Activated CD8-positive, alpha-beta memory T cell treated with anti-CD3 and anti-CD28 coated beads, Interleukin-2, amount 10 ng/mL, durations not matched to agents 7 days and 5 days (primary cell): ENCODE results near the gene PHACTR1. TPM values are rescaled to one million over a fixed set of nuclear protein-coding genes. Genes with fewer than 3 reads are reported as not detected.

Experiments
- ATAC-seq: fragments of 150-1000 bp; cut with Tn5 transposase; one replicate; pipeline ENCODE4 v1.10.0; 2021; ENCODE audit warnings: moderate library complexity
- CTCF ChIA-PET: fragments of 350-600 bp; sonication (Branson Sonifier 250); formaldehyde crosslinking; loops from one replicate; lab custom pipeline; 2021; ENCODE audit warnings: antibody characterized with exemption; lab: Charles Lee
- DNase-seq: peaks from one replicate; pipeline ENCODE4 v3.0.0-alpha.2; 2020
- H3K27ac Mint-ChIP-seq: one replicate; pipeline ENCODE4 v1.8.0; 2021; ENCODE audit warnings: mild to moderate bottlenecking, mixed read lengths
- H3K27me3 Mint-ChIP-seq: one replicate; pipeline ENCODE4 v1.8.0; 2021; ENCODE audit warnings: mixed read lengths
- H3K36me3 Mint-ChIP-seq: one replicate; pipeline ENCODE4 v1.8.0; 2021; ENCODE audit warnings: mild to moderate bottlenecking, mixed read lengths
- H3K4me1 Mint-ChIP-seq: one replicate; pipeline ENCODE4 v1.8.0; 2021; ENCODE audit warnings: mixed read lengths
- H3K4me3 Mint-ChIP-seq: one replicate; pipeline ENCODE4 v1.8.0; 2021; ENCODE audit warnings: mild to moderate bottlenecking, moderate library complexity, mixed read lengths
- H3K9me3 Mint-ChIP-seq: one replicate; pipeline ENCODE4 v1.8.0; 2022; ENCODE audit warnings: low read depth, mixed read lengths
- total RNA-seq, 2 experiments: library from RNA; stranded (reverse); gene quantifications; one replicate each; pipeline ENCODE4 v1.2.3, GENCODE V29; 2021

The PHACTR1 gene
- total RNA-seq, 2 experiments from 2014 or later: 0.73 to 2.2 TPM

GRCh38 chr6:13281686-13282085 lies 565.1 kb downstream of the PHACTR1 start:
- Mint-ChIP-seq H3K4me1 (peaks cover 7% of the 10 kb centered on the region), H3K27me3 (no peaks in the 10 kb centered on the region), H3K4me3 (no peak overlapping the region), H3K9me3 (no peaks in the 10 kb centered on the region), H3K36me3 (peaks cover 10% of the 10 kb centered on the region), H3K27ac (no peak overlapping the region)
- CTCF ChIA-PET: no interaction called here
- DNase-seq (no peak), ATAC-seq (no peak)

- ATAC-seq (no peak), DNase-seq (no peak)
- Mint-ChIP-seq H3K4me1 (peaks cover 7% of the 10 kb centered on the region), H3K36me3 (peaks cover 19% of the 10 kb centered on the region), H3K4me3 (no peak overlapping the region), H3K9me3 (no peaks in the 10 kb centered on the region), H3K27me3 (no peaks in the 10 kb centered on the region), H3K27ac (no peak overlapping the region)
- CTCF ChIA-PET: no interaction called here
These were observed 566.0 kb downstream of the PHACTR1 start for GRCh38 chr6:13282393-13283069.

GRCh38 chr6:13283331-13283730 lies 566.8 kb downstream of the PHACTR1 start:
- peaks cover under 1% of the 10 kb centered on the region for H3K4me1 Mint-ChIP-seq
- H3K9me3 Mint-ChIP-seq: no peaks in the 10 kb centered on the region
- no peak overlapping the region for H3K4me3 Mint-ChIP-seq
- CTCF ChIA-PET: no interaction called here
- ATAC-seq: no peak
- no peak overlapping the region for H3K27ac Mint-ChIP-seq
- H3K36me3 Mint-ChIP-seq: peaks cover 25% of the 10 kb centered on the region
- H3K27me3 Mint-ChIP-seq: no peaks in the 10 kb centered on the region
- no peak for DNase-seq

GRCh38 chr6:13284646-13285045 lies 568.1 kb downstream of the PHACTR1 start:
- CTCF ChIA-PET: no interaction called here
- H3K4me3 Mint-ChIP-seq: no peak overlapping the region
- no peak for ATAC-seq

GRCh38 chr6:13285705-13286104 lies 569.1 kb downstream of the PHACTR1 start:
- no peak for ATAC-seq
- CTCF ChIA-PET: interaction anchor here (0.6 kb wide), 1 partner anchor 10 kb away, joined by 3 read pairs; no protein-coding TSS in a partner anchor
- no peaks in the 10 kb centered on the region for H3K4me1 Mint-ChIP-seq
- H3K27me3 Mint-ChIP-seq: no peaks in the 10 kb centered on the region
- DNase-seq: no peak
- no peak overlapping the region for H3K4me3 Mint-ChIP-seq
- H3K27ac Mint-ChIP-seq: no peak overlapping the region
- peaks cover 43% of the 10 kb centered on the region for H3K36me3 Mint-ChIP-seq
- H3K9me3 Mint-ChIP-seq: no peaks in the 10 kb centered on the region

More at GRCh38 chr6:13284646-13285045, 568.1 kb downstream of the PHACTR1 start:
- Mint-ChIP-seq H3K9me3 (no peaks in the 10 kb centered on the region), H3K27me3 (no peaks in the 10 kb centered on the region), H3K27ac (no peak overlapping the region), H3K36me3 (peaks cover 36% of the 10 kb centered on the region), H3K4me1 (no peaks in the 10 kb centered on the region)
- no peak for DNase-seq

- CTCF ChIA-PET: no interaction called here
- ATAC-seq (no peak), DNase-seq (no peak)
- no peak overlapping the region for H3K4me3 Mint-ChIP-seq
- H3K4me1 Mint-ChIP-seq: no peaks in the 10 kb centered on the region
- H3K27ac Mint-ChIP-seq: no peak overlapping the region
- H3K9me3 Mint-ChIP-seq: no peaks in the 10 kb centered on the region
- no peaks in the 10 kb centered on the region for H3K27me3 Mint-ChIP-seq
- peaks cover 43% of the 10 kb centered on the region for H3K36me3 Mint-ChIP-seq
These were observed 569.6 kb downstream of the PHACTR1 start for GRCh38 chr6:13286181-13286580.

GRCh38 chr6:13287104-13287503 lies 570.5 kb downstream of the PHACTR1 start:
- Mint-ChIP-seq H3K27ac (no peak overlapping the region), H3K27me3 (no peaks in the 10 kb centered on the region), H3K9me3 (no peaks in the 10 kb centered on the region), H3K4me1 (no peaks in the 10 kb centered on the region), H3K36me3 (peaks cover 45% of the 10 kb centered on the region), H3K4me3 (no peak overlapping the region)
- CTCF ChIA-PET: no interaction called here
- ATAC-seq (no peak), DNase-seq (no peak)

GRCh38 chr6:13288481-13288880 lies 571.9 kb downstream of the PHACTR1 start:
- no peak for ATAC-seq
- no peak overlapping the region for H3K27ac Mint-ChIP-seq
- no peaks in the 10 kb centered on the region for H3K4me1 Mint-ChIP-seq
- H3K9me3 Mint-ChIP-seq: no peaks in the 10 kb centered on the region
- H3K4me3 Mint-ChIP-seq: no peak overlapping the region
- peaks cover 52% of the 10 kb centered on the region for H3K36me3 Mint-ChIP-seq
- no peak for DNase-seq
- no peaks in the 10 kb centered on the region for H3K27me3 Mint-ChIP-seq
- CTCF ChIA-PET: no interaction called here

- Mint-ChIP-seq H3K9me3 (no peaks in the 10 kb centered on the region), H3K4me3 (no peak overlapping the region), H3K36me3 (peaks cover 55% of the 10 kb centered on the region), H3K4me1 (no peaks in the 10 kb centered on the region), H3K27me3 (no peaks in the 10 kb centered on the region), H3K27ac (no peak overlapping the region)
- CTCF ChIA-PET: no interaction called here
- no peak for DNase-seq
- ATAC-seq: no peak
These were observed 572.4 kb downstream of the PHACTR1 start for GRCh38 chr6:13288969-13289391.

- no peak for DNase-seq
- Mint-ChIP-seq H3K27me3 (no peaks in the 10 kb centered on the region), H3K4me1 (no peaks in the 10 kb centered on the region), H3K27ac (no peak overlapping the region), H3K36me3 (peaks cover 63% of the 10 kb centered on the region), H3K4me3 (no peak overlapping the region), H3K9me3 (no peaks in the 10 kb centered on the region)
- CTCF ChIA-PET: no interaction called here
- no peak for ATAC-seq
These were observed 573.3 kb downstream of the PHACTR1 start for GRCh38 chr6:13289789-13290318.

GRCh38 chr6:13290335-13290734 lies 573.8 kb downstream of the PHACTR1 start:
- peaks cover 68% of the 10 kb centered on the region for H3K36me3 Mint-ChIP-seq
- H3K9me3 Mint-ChIP-seq: no peaks in the 10 kb centered on the region
- ATAC-seq (no peak), DNase-seq (no peak)
- H3K4me3 Mint-ChIP-seq: no peak overlapping the region
- CTCF ChIA-PET: no interaction called here
- no peaks in the 10 kb centered on the region for H3K4me1 Mint-ChIP-seq
- H3K27ac Mint-ChIP-seq: no peak overlapping the region
- H3K27me3 Mint-ChIP-seq: no peaks in the 10 kb centered on the region

- no peaks in the 10 kb centered on the region for H3K9me3 Mint-ChIP-seq
- H3K4me3 Mint-ChIP-seq: no peak overlapping the region
- H3K27me3 Mint-ChIP-seq: no peaks in the 10 kb centered on the region
These were observed 576.2 kb downstream of the PHACTR1 start for GRCh38 chr6:13292774-13293173.

GRCh38 chr6:13294499-13295069 lies 578.0 kb downstream of the PHACTR1 start:
- CTCF ChIA-PET: no interaction called here
- no peaks in the 10 kb centered on the region for H3K9me3 Mint-ChIP-seq
- no peak for ATAC-seq
- no peak for DNase-seq
- no peaks in the 10 kb centered on the region for H3K27me3 Mint-ChIP-seq
- no peaks in the 10 kb centered on the region for H3K4me1 Mint-ChIP-seq
- no peak overlapping the region for H3K27ac Mint-ChIP-seq
- H3K4me3 Mint-ChIP-seq: no peak overlapping the region
- peaks cover 36% of the 10 kb centered on the region for H3K36me3 Mint-ChIP-seq

More at GRCh38 chr6:13292774-13293173, 576.2 kb downstream of the PHACTR1 start:
- Mint-ChIP-seq H3K4me1 (no peaks in the 10 kb centered on the region), H3K36me3 (peaks cover 48% of the 10 kb centered on the region), H3K27ac (no peak overlapping the region)
- ATAC-seq: no peak
- CTCF ChIA-PET: no interaction called here
- peak; percentile 31 for DNase-seq

- Mint-ChIP-seq H3K4me3 (no peak overlapping the region), H3K36me3 (peaks cover 32% of the 10 kb centered on the region), H3K27me3 (no peaks in the 10 kb centered on the region), H3K9me3 (no peaks in the 10 kb centered on the region), H3K27ac (no peak overlapping the region), H3K4me1 (no peaks in the 10 kb centered on the region)
- DNase-seq: no peak
- CTCF ChIA-PET: no interaction called here
- ATAC-seq: no peak
These were observed 579.0 kb downstream of the PHACTR1 start for GRCh38 chr6:13295576-13295975.
